PC-9 (cell line): ENCODE results near the gene AP3S2. TPM values are rescaled to one million over a fixed set of nuclear protein-coding genes. Genes with fewer than 3 reads are reported as not detected.
A peak's percentile ranks its signal among the peaks of the same experiment; 100 is the strongest.
"Not testable (repeated sequence)": the region's sequence is repeated elsewhere in the genome, so short reads cannot be mapped to it uniquely, and the experiment has no call there.

ENCODE experiments used
- BruUV-seq: library from RNA; stranded (reverse); fragments of 400-500 nt; replicated peaks from 2 replicates; lab custom pipeline; 2021; lab: Mats Ljungman, UMichigan
- CTCF ChIA-PET: fragments of 300-600 bp; sonication (Branson Sonifier 250); formaldehyde crosslinking; loops from one replicate; lab custom pipeline; 2022; ENCODE audit warnings: antibody characterized with exemption; lab: Charles Lee
- POLR2A ChIA-PET: fragments of 300-600 bp; sonication (Branson Sonifier 250); formaldehyde crosslinking; loops from one replicate; lab custom pipeline; 2022; ENCODE audit warnings: antibody characterized with exemption; ENCODE audit not compliant: unreplicated experiment; lab: Charles Lee
- DNase-seq, 2 experiments: peaks; one replicate each; pipeline versions ENCODE4 v3.0.0 to v3.0.0-alpha.2; 2015 to 2022; ENCODE audit warnings: mixed read lengths in 1 of 2
- H2AFZ ChIP-seq: fragments of 200-600 bp; sonication (generic); 2 replicates; pipeline ENCODE4 v1.8.1; 2017; ENCODE audit warnings: antibody characterized with exemption
- H3F3A ChIP-seq: fragments of 200-600 bp; sonication (generic); 2 replicates; pipeline ENCODE4 v1.8.1; 2017; ENCODE audit warnings: antibody characterized with exemption, mild to moderate bottlenecking, low read depth; ENCODE audit not compliant: insufficient read depth
- H3K27ac ChIP-seq: fragments of 200-600 bp; sonication (generic); 2 replicates; pipeline ENCODE4 v1.6.1; 2016; ENCODE audit warnings: mixed run types
- H3K27me3 ChIP-seq: fragments of 200-600 bp; sonication (generic); 2 replicates; pipeline ENCODE4 v1.6.1; 2016; ENCODE audit warnings: low read depth, mixed run types; ENCODE audit not compliant: insufficient read depth
- H3K36me3 ChIP-seq: fragments of 200-600 bp; sonication (generic); 2 replicates; pipeline ENCODE4 v1.6.1; 2016; ENCODE audit warnings: low read depth, mixed run types
- H3K4me1 ChIP-seq: fragments of 200-600 bp; sonication (generic); replicated peaks from 2 replicates; pipeline ENCODE4 v1.6.1; 2016; ENCODE audit warnings: mixed run types; ENCODE audit not compliant: insufficient read depth
- H3K4me2 ChIP-seq: fragments of 200-600 bp; sonication (generic); 2 replicates; pipeline ENCODE4 v1.6.1; 2017; ENCODE audit warnings: mixed run types
- H3K4me3 ChIP-seq: fragments of 200-600 bp; sonication (generic); 2 replicates; pipeline ENCODE4 v1.6.1; 2016; ENCODE audit warnings: mixed run types
- H3K79me2 ChIP-seq: fragments of 200-600 bp; sonication (generic); 2 replicates; pipeline ENCODE4 v1.6.1; 2017; ENCODE audit warnings: low read depth, mixed run types
- H3K9me2 ChIP-seq: fragments of 200-600 bp; sonication (generic); 2 replicates; pipeline ENCODE4 v1.8.1; 2017; ENCODE audit warnings: mild to moderate bottlenecking; ENCODE audit not compliant: insufficient read depth
- H3K9me3 ChIP-seq: fragments of 200-600 bp; sonication (generic); 2 replicates; pipeline ENCODE4 v1.8.1; 2016; ENCODE audit warnings: low read depth; ENCODE audit not compliant: insufficient read depth
- H4K20me1 ChIP-seq: fragments of 200-600 bp; sonication (generic); 2 replicates; pipeline ENCODE4 v1.8.1; 2017; ENCODE audit not compliant: insufficient read depth
- CTCF ChIP-seq: fragments of 200-600 bp; sonication (generic); conservative IDR thresholded peaks from 2 replicates; pipeline ENCODE4 v1.6.1; 2017; ENCODE audit warnings: mixed run types, antibody characterized with exemption, mild to moderate bottlenecking, moderate library complexity
- EZH2 ChIP-seq: fragments of 200-600 bp; sonication (generic); IDR thresholded peaks from 2 replicates; pipeline ENCODE4 v1.8.0; 2017; ENCODE audit warnings: antibody characterized with exemption, low read depth
- intact Hi-C: fragments of 100-400 bp; cut with micrococcal nuclease; formaldehyde crosslinking; loops from one replicate; pipeline ENCODE4 v1.10.0; 2022; ENCODE audit not compliant: unreplicated experiment
- total RNA-seq: library from RNA; stranded (reverse); gene quantifications from 2 replicates; pipeline ENCODE4 v1.2.3, GENCODE V29; 2021

Gene AP3S2
- total RNA-seq, 1 experiment from 2014 or later, result 57.6 TPM

GRCh38 chr15:89836267-89837133, 57.3 kb downstream of the AP3S2 start:
- Histone ChIP-seq H3K9me3 (no peaks in the 10 kb centered on the region), H4K20me1 (no peaks in the 10 kb centered on the region), H3K9me2 (no peaks in the 10 kb centered on the region), H3K79me2 (peaks cover 9% of the 10 kb centered on the region; the same call in 1 of the 2 replicates), H3K27ac (peak overlapping the region; percentile 97), H3F3A (peaks cover 52% of the 10 kb centered on the region), H3K27me3 (no peaks in the 10 kb centered on the region), H3K4me2 (peak overlapping the region; percentile 68), H3K4me1 (peaks cover 48% of the 10 kb centered on the region), H3K36me3 (peaks cover 43% of the 10 kb centered on the region), H2AFZ (no peak overlapping the region), H3K4me3 (peak overlapping the region; percentile 9; the same call in 1 of the 2 replicates)
- no peak for TF ChIP-seq EZH2
- TF ChIP-seq CTCF, result no peak
- ChIA-PET POLR2A (interaction anchor here (0.5 to 1.4 kb wide), 11 partner anchors 14 to 86 kb away, joined by 3 to 12 read pairs (median 5); partner anchors contain the start of genes ANPEP and MESP1), CTCF (interaction anchor here (0.6 to 2.0 kb wide), 7 partner anchors 38 to 235 kb away, joined by 3 to 14 read pairs (median 4); no protein-coding TSS in a partner anchor)
- no TSS peak for BruUV-seq
- DNase-seq, result peak; percentile 60 to 96
- intact Hi-C loops, result loop anchor here (1.0 kb wide), 3 partner anchors 8 to 75 kb away; no protein-coding TSS in a partner anchor

- peaks cover 53% of the 10 kb centered on the region for H3K4me1 ChIP-seq
- no peak for DNase-seq
- BruUV-seq, result no TSS peak
- H3K79me2 ChIP-seq, result peaks cover 9% of the 10 kb centered on the region; the same call in 1 of the 2 replicates
- no peak overlapping the region for H2AFZ ChIP-seq
- H3K9me3 ChIP-seq, result no peaks in the 10 kb centered on the region
- H3K27ac ChIP-seq, result peak overlapping the region; percentile 97
- no peak overlapping the region for H3K4me3 ChIP-seq
- no peak for TF ChIP-seq CTCF
- no peak for TF ChIP-seq EZH2
- H4K20me1 ChIP-seq, result no peaks in the 10 kb centered on the region
- ChIA-PET POLR2A (no interaction called here), CTCF (no interaction called here)
- peak overlapping the region; percentile 68 for H3K4me2 ChIP-seq
- H3F3A ChIP-seq, result peaks cover 56% of the 10 kb centered on the region
- no peaks in the 10 kb centered on the region for H3K9me2 ChIP-seq
- H3K27me3 ChIP-seq, result no peaks in the 10 kb centered on the region
- peaks cover 46% of the 10 kb centered on the region for H3K36me3 ChIP-seq
- intact Hi-C loops, result no loop called here
Observed at GRCh38 chr15:89835176-89835564, 58.6 kb downstream of the AP3S2 start.

- H3K4me2 ChIP-seq, H3K27me3 ChIP-seq, H4K20me1 ChIP-seq, DNase-seq, POLR2A ChIA-PET, intact Hi-C loops, H2AFZ ChIP-seq, H3K9me3 ChIP-seq, H3K9me2 ChIP-seq, H3K79me2 ChIP-seq, CTCF ChIA-PET, H3K4me3 ChIP-seq: not testable (repeated sequence)
- TSS peak; percentile 8 for BruUV-seq
- H3F3A ChIP-seq, result peaks cover 56% of the 10 kb centered on the region
- peak overlapping the region; percentile 97 for H3K27ac ChIP-seq
- H3K36me3 ChIP-seq, result peaks cover 43% of the 10 kb centered on the region
- H3K4me1 ChIP-seq, result peaks cover 59% of the 10 kb centered on the region
Observed at GRCh38 chr15:89834465-89835175, 59.2 kb downstream of the AP3S2 start.
